ENCODE data around the gene ROR2. TPM values are rescaled to one million over a fixed set of nuclear protein-coding genes. Genes with fewer than 3 reads are reported as not detected.
A peak's percentile ranks its signal among the peaks of the same experiment; 100 is the strongest.

The ROR2 gene
- total RNA-seq, 4 donors from 2014 or later: 37.4 to 71.8 (median 59.4) TPM

DNA sequence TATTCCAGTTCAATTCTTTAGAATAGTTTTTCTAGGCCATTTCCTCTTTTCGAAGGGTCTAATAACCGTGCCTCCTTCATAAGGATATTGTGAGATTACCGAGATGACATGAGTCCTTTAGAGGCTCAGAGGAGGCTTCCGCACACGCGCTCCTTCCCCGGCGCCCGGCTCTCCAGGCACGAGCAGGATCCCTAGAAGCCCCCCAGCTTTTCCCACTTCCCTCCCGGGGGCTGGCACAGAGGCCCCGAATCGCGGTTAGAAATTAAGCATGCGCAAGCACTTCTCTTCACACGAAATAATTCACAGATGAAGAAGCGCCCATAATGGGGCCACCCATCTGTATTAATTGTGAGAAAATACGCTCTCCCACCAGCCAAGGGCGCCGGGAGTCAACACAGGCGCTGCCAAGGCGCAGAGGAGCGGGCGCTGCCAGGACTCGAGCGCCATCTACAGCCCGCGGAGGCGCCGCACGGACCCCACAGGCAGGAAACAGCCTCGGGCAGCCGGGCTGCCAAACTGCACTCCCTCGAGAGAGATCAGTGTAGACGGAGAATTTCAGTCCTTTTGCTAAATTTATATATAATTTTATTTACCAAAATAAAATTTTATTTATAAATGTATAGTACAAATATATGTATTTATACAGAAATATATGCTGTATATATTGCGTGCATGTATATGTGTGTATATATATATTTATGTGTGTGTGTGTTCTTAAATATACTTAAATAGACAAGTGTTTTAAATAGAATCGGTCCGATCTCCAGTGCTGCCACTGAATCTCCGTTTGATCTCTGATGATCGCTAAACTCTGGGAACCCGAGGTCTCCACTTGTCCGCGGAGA is 268.3 kb downstream of the ROR2 start:
- WGBS: 36% methylated on average over 36 of the region's 43 CpGs
- intact Hi-C loops (cut with DNase I): loop anchor here (2.0 to 10.0 kb wide), 2 partner anchors 247 to 767 kb away; no protein-coding TSS in a partner anchor
- peaks cover 0 to 8% (median 5%) of the 10 kb centered on the region in 4 donors for H3K4me1 ChIP-seq

DNA sequence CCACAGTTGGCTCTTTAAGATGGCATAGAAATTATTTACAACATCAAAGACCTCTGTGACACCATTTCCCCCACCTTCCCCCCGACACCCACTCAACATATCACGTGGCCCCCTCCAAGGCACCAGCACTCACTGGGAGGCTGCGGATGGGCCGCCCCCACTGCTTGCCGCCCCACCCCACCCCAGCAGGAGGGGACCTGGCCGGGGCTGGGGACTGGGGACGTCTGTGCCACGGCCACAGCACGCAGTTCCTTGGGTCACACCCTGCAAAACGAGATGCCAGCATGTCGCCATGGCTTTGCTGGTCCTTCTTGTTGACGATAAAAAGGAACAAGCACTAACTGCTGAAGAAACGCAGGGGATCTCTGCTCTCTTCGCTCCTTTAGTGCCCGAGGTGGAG is 269.0 kb downstream of the ROR2 start:
- TF ChIP-seq, protein P1, sequence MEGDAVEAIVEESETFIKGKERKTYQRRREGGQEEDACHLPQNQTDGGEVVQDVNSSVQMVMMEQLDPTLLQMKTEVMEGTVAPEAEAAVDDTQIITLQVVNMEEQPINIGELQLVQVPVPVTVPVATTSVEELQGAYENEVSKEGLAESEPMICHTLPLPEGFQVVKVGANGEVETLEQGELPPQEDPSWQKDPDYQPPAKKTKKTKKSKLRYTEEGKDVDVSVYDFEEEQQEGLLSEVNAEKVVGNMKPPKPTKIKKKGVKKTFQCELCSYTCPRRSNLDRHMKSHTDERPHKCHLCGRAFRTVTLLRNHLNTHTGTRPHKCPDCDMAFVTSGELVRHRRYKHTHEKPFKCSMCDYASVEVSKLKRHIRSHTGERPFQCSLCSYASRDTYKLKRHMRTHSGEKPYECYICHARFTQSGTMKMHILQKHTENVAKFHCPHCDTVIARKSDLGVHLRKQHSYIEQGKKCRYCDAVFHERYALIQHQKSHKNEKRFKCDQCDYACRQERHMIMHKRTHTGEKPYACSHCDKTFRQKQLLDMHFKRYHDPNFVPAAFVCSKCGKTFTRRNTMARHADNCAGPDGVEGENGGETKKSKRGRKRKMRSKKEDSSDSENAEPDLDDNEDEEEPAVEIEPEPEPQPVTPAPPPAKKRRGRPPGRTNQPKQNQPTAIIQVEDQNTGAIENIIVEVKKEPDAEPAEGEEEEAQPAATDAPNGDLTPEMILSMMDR (IDR thresholded peaks at IDR 0.05): no peak
- TF ChIP-seq POLR2A (IDR thresholded peaks at IDR 0.05; ENCODE audit: low read depth) (no peak), EP300 (IDR thresholded peaks at IDR 0.05) (no peak), POLR2AphosphoS5 (IDR thresholded peaks at IDR 0.05) (no peak)
- H3K9me3 ChIP-seq: no peaks in the 10 kb centered on the region
- no peaks in the 10 kb centered on the region for H3K27me3 ChIP-seq
- intact Hi-C loops (cut with DNase I): loop anchor here (2.0 to 10.0 kb wide), 2 partner anchors 246 to 766 kb away; no protein-coding TSS in a partner anchor
- WGBS: 87% methylated on average over 11 of the region's 15 CpGs
- no peaks in the 10 kb centered on the region for H3K36me3 ChIP-seq
- no peak overlapping the region for H3K4me3 ChIP-seq
- no peak for DNase-seq (ENCODE audit: extremely low spot score)
- H3K27ac ChIP-seq (replicated peaks in 1 of 4): no peak overlapping the region
- peaks cover 0 to 8% (median 5%) of the 10 kb centered on the region in 4 donors for H3K4me1 ChIP-seq

More for the DNA sequence above, 268.3 kb downstream of the ROR2 start:
- Histone ChIP-seq H3K36me3 (no peaks in the 10 kb centered on the region), H3K9me3 (no peaks in the 10 kb centered on the region), H3K4me3 (peak overlapping the region in 3 of 4 donors; percentile 3 to 18 (median 15)), H3K27ac (replicated peaks in 1 of 4) (no peak overlapping the region), H3K27me3 (no peaks in the 10 kb centered on the region)
- DNase-seq (ENCODE audit: extremely low spot score): peak; percentile 92
- TF ChIP-seq POLR2AphosphoS5 (IDR thresholded peaks at IDR 0.05) (peak in 1 of 2 donors; percentile 24), EP300 (IDR thresholded peaks at IDR 0.05) (no peak), POLR2A (IDR thresholded peaks at IDR 0.05; ENCODE audit: low read depth) (no peak)
- TF ChIP-seq, protein P1 (IDR thresholded peaks at IDR 0.05): peak; percentile 82 to 93 (median 85)

DNA sequence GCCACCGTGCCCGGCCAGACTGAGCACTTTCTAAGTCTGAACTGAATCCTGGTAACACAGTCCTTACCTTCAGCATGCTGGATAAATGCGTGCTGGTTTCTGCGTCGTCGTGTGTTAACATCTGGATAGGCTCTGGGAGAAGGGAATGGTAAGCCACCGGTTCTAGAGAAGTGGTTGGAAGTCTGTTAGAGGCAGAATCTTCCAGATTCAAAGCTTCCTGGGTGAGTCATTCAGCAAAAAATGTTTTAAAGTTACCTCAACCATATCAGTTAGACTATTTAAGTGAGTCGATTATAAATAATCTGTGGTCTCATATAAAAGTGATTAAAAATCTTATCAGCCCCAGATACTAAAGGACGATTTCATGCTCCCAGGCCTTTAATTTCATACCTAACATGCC is 269.9 kb downstream of the ROR2 start:
- peaks cover 0 to 8% (median 5%) of the 10 kb centered on the region in 4 donors for H3K4me1 ChIP-seq
- WGBS: 99% methylated on average over 9 of the region's 9 CpGs
- H3K9me3 ChIP-seq: no peaks in the 10 kb centered on the region
- TF ChIP-seq EP300 (IDR thresholded peaks at IDR 0.05) (no peak), POLR2A (IDR thresholded peaks at IDR 0.05; ENCODE audit: low read depth) (no peak), POLR2AphosphoS5 (IDR thresholded peaks at IDR 0.05) (no peak)
- TF ChIP-seq, protein P1 (IDR thresholded peaks at IDR 0.05): no peak
- DNase-seq (ENCODE audit: extremely low spot score): peak; percentile 31
- no peaks in the 10 kb centered on the region for H3K36me3 ChIP-seq
- H3K27me3 ChIP-seq: no peaks in the 10 kb centered on the region
- no peak overlapping the region for H3K4me3 ChIP-seq
- intact Hi-C loops (cut with DNase I): loop anchor here (2.0 to 10.0 kb wide), 2 partner anchors 245 to 765 kb away; no protein-coding TSS in a partner anchor
- H3K27ac ChIP-seq (replicated peaks in 1 of 4): no peak overlapping the region

DNA sequence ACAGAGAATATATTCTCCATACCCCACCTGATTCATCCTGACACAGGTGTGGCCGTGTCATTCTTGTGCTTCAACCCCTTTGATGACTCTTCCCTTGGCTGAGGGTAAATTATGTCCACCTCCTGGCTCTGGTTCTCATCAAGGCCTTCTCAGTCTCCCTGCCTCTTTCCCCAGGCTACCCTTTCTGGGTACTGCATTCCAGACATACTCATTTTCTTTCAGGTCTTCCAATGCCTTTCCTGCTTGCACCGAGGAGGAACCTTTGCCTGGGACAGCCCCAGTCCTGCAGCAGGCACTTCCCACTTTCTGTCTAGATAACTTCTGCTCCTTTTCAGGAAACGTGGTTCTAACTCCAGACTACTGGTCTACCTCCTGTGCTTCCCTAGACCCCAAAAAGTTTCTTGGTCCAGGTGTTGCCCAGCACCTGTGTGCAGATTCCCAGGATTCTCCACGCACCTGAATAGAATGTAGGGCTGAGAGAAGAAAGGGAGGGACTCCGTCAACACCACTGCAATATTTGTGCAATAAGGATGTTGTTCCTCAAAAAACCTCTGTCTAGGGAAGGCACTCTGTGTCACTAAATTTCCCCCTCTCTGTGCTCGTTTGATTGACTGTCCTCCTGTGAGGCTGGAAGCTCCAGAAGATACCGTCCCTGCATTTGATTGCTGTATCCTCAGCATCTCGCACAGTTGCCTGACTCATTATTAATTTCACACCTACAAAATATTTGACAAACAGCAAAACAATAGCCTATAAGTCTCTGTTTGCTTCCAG is 271.0 kb downstream of the ROR2 start:
- H3K27ac ChIP-seq (replicated peaks in 1 of 4): no peak overlapping the region
- no peaks in the 10 kb centered on the region for H3K27me3 ChIP-seq
- intact Hi-C loops (cut with DNase I): no loop called here
- DNase-seq (ENCODE audit: extremely low spot score): peak; percentile 90
- H3K36me3 ChIP-seq: no peaks in the 10 kb centered on the region
- H3K4me3 ChIP-seq: no peak overlapping the region
- TF ChIP-seq EP300 (IDR thresholded peaks at IDR 0.05) (no peak), POLR2A (IDR thresholded peaks at IDR 0.05; ENCODE audit: low read depth) (no peak)
- TF ChIP-seq, protein P1 (IDR thresholded peaks at IDR 0.05): no peak
- peaks cover 0 to 8% (median 5%) of the 10 kb centered on the region in 4 donors for H3K4me1 ChIP-seq
- WGBS: 80% methylated on average over 8 of the region's 8 CpGs
- no peaks in the 10 kb centered on the region for H3K9me3 ChIP-seq
